Measurements from ENCODE around the gene ALKBH2.
A peak's percentile ranks its signal among the peaks of the same experiment; 100 is the strongest.

Gene ALKBH2

DNA sequence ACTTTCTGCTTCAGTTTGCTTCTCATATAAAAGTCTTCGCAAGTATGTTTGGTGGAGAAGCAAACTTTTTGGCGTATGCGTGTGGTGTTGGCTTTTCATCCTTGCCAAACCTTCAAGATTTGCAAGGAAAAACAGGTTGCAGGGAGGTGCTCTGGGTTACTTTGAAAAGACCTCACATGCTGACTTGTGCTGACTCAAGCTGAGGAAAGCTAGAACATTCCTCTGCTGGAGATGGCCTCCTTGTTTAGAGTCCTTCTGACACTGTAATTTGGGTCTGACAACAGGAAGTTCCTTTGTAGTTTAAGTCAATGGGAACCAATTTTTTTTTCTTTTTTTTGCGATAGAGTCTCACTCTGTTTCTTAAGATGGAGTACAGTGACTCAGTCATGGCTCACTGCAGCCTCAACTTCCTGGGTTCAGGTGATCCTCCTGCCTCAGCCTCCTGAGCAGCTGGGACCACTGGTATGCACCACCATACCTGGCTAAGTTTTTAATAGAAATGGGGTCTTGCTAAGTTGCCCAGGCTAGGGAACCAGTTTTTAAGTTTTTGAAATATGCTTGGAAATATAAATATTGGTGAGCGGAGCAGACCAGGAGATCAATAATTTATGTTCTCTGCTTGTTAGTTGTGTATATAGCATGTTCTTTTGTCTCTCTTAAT, 20.5 kb upstream of the ALKBH2 start:
- DNase-seq = no peak

DNA sequence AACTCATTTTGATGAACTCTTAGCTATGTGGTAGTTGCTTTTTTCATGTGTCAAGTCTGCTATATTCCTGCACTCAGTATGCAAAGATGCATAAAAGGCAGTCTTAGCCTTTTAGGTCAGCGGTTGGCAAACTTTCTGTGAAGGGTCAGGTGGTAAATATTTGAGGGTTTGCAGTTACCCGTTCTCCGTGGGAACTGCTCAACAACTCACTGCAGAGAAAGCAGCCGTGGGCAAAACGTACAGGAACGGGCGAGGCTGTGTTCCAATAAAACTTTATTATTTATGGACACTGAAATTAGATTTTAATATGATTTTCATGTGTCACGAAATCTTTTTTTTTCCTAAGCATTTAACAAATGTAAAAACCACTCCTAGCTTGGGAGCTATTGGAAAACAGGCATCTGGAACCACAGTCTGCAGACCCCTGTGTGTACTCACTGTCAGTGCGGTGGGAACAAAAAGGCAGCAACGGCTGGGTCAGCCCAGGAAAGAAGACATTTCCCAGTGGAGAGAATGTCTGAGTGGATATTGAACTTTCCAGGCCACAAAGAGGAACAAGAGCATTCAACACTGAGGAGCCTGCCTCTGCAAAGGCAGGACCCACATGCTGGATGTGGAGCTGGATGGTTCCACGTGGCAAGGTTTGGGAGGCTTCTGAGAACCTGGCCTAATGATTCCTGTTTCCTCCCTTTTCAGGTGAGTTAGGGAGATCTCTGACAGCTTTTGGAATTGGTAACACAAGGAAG, 19.6 kb upstream of the ALKBH2 start:
- DNase-seq = no peak

DNA sequence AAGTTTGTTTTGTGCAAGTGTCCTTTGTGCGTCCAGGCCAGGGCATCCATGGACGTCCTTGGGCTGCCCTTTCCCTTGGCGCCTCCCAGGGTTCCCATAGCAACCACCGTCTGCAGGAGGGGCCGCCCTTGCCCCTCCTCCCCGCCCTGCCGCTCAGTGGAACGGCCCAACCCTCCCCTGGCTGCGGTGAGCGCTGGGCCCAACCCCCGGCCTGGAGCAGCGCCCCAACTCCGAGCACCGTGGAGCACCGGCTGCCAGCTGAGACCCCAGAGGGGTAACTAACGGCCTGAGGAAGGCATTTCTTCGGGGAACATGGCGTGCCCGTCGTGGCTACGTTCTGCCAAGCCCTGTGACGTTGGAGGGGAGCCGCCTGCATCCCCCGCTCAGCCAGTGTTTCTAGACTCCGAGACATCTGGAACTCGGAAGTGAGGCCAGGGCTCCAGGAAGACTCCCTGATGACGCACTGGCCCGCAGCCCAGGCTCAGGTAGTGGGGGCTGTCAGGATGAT, 17.8 kb upstream of the ALKBH2 start:
- peak; percentile 75 for DNase-seq

DNA sequence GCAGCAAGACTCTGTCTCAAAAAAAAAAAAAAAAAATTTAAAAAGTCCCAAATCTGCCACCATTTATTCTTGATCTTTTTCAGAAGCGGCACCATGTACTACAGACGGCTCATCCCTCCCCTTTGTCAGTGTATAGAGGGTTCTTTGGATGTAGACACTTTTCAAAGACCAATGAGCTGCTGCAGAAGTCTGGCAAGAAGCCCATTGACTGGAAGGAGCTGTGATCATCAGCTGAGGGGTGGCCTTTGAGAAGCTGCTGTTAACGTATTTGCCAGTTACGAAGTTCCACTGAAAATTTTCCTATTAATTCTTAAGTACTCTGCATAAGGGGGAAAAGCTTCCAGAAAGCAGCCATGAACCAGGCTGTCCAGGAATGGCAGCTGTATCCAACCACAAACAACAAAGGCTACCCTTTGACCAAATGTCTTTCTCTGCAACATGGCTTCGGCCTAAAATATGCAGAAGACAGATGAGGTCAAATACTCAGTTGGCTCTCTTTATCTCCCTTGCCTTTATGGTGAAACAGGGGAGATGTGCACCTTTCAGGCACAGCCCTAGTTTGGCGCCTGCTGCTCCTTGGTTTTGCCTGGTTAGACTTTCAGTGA, 16.6 kb upstream of the ALKBH2 start:
- no peak for DNase-seq

DNA sequence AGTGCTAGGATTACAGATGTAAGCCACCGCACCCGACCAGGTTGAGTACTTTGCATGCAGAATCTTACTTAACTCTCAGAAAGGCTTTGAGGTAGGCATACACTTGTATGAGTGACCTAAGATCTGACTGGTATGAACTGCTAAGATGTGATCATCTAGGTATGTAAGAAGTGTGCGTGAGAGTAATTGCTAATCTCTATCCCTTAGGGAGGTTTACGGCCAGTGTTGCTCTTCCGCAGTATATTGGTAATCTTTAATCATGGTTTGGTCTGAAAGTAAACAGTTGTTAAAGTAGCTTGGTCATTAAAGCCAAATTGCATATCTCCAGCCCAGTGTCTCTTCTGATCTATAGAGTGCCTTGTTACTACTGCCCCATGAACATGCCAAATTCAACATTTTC, 11.9 kb upstream of the ALKBH2 start:
- DNase-seq = no peak

DNA sequence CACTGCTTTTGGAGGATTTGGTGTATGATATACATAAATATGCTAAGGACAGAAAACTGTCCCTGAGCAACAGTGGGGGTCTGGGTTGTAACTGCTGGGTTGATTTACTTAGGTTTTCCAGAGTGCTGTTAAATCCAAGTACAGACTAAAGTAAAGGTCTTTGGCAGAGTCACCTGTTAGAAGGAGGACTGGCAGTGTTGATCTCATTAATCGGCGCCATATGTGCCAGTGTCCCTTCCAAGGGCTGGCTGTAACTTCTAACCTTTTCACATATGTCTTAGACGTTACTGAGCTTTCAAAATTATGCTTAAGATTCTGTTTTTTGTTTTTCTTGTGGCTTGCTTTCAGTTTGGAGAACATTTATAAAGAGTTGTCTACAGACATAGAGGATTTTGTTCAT, 9.2 kb upstream of the ALKBH2 start:
- DNase-seq = no peak

DNA sequence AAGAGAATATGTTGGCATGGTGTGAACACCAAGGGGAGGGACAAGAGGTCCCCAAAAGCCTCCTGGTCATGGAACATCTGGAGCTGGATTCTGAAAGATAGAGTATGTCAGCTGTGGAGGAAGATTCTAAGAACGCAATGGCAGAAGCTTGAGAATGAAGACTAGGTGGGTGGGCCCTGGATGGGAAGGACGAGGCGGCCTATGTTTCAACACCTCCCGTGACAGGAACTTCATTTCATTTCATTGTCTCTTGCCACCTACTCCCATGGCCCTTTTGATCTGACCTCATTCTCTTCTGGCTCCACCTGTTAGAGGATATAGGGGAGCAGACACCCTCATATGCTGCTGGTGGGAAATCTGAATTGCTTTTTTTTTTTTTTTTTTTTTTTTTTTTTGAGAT, 7.5 kb upstream of the ALKBH2 start:
- DNase-seq = no peak

DNA sequence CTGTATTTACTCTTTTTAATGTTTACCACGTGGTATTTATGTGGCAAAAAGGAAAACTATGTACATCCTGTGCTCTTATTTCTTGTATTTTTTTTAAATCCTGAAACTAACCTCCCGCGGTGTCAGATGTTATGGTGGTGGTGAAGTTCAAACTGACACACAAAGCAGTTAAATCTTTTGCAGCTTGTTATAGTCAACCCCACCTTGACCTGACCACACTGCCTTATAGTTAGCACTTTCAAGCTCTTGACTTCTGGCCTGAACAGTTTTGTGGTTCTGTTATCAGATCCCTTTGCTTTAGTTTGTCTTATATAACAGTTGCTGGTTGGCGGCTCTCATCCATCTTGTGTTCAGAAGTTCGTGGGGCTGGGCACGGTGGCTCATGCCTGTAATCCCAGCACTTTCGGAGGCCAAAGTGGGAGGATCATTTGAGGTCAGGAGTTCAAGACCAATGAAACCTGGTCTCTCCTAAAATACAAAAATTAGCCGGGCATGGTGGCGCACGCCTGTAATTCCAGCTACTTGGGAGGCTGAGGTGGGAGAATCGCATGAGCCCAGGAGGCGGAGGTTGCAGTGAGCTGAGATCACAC, 6.3 kb upstream of the ALKBH2 start:
- no peak for DNase-seq

DNA sequence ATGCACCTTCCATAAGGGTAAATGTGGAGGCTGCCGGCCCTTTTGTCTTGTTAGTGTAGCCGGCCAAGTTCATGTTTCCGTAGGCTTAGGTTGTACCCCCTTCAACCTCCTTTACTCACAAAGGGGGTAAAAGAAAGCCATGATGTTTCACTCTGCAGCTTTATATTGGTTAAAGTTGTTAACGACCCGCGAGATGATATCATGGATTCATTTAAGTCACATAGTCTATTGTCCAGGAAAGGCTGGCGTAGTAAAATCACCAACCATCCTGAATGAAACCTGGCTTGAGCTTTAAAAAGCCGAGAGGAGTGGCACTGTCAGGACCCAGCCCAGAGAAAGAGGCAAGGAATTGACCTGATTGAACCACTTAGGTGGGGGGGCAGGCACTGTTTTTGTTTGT, 5.4 kb upstream of the ALKBH2 start:
- DNase-seq = no peak

DNA sequence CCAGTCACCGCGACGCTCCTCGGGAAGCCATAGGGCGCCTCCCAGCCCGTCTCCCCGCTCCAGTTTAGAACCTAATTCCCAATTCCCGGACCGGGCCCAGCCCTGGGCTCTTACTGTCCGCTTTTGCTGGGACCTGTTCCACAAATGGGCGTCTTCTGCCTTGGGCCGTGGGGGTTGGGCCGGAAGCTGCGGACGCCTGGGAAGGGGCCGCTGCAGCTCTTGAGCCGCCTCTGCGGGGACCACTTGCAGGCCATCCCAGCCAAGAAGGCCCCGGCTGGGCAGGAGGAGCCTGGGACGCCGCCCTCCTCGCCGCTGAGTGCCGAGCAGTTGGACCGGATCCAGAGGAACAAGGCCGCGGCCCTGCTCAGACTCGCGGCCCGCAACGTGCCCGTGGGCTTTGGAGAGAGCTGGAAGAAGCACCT, 4.9 kb upstream of the ALKBH2 start:
- no peak for DNase-seq

DNA sequence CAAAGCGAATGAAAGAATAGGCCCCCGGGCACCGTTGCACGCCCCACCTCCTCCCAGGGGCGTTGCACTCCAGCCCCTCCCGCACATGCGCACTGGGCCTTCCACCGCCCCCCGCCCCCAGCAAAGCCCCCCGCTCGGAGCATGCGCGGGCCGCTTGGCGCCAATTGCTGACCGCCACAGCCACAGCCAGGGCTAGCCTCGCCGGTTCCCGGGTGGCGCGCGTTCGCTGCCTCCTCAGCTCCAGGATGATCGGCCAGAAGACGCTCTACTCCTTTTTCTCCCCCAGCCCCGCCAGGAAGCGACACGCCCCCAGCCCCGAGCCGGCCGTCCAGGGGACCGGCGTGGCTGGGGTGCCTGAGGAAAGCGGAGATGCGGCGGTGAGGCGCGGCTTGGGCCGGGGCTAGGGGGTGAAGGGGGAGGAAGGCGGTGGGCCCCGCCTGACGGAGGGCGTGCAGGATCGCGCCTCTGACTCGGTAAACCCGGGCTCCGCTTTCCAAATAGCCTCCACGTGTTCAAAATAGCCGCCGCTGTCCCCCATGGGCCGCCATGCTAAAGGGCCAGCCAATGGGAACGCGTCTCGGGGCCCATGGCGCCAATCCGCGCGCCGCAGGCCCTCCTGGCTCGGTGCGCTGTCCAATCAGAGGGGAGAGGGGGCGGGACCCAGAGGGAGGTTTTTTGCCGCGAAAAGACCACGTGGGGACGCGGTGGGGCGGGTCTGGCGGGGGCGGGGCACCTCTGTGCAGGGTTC, 4.3 kb upstream of the ALKBH2 start, which contains the start of gene UNG:
Gene UNG, plus strand, starts transcription at position 163 of the 748 bp plus-strand sequence. Its CDS starts 83 bp downstream, at position 246.
- DNase-seq = peak; percentile 96

DNA sequence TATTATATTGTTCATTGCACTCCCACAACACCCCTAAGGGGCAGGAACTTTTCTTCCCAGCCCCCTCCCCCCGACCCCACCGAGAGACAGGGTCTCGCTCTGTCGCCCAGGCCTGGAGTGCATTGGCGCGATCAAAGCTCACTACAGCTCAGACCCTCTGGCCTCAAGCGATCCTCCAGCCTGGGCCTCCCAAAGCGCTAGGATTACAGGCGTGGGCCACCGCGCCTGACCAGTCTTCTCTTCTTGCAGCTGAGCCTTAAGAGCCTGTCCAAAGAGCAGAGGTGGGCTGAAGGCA, 3.8 kb upstream of the ALKBH2 start:
- no peak for DNase-seq

DNA sequence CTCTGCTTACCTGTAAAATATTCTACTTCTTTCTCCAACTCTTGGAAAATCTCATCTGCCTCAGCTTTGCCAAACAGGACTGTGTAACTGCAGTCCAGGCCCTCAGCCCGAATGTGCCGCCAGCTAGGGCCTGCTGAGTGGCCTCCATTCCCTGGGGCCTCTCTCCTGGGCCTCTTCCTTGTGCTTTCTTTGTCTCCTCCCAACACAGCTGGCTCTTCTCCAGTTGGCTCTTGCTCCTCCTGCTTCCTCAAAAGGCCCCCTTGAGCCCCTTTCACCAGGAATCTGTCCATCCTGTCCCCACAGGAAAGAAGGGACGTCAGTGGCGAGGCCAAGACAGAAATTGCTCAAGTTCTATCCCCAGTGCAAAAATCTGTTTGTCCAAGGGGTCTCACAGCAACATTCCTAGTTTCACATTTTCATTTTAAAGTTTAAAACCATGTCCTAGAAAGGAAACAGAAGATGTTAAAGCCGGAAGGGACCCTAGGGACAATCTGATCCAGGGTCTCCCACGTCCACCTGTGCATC, 713 bp downstream of the ALKBH2 start:
- DNase-seq = no peak

DNA sequence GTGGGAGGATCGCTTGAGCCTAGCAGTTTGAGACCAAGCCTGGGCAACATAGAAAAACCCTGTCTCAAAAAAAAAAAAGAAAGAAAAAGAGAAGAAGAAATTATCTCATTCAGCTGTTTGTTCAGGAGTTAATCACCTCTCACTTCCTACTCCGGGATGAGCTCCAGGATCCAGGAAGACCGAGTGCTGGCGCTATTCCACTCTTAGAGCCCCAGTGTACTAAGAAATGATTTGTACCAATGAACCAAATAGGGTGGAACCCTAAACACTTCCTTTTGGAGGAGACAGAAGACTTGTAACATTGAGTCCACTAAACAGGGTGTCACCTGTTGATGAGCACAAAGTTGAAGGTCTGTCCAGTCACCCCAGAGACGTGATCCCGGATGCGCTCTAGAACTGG, 3.6 kb downstream of the ALKBH2 start:
- no peak for DNase-seq

DNA sequence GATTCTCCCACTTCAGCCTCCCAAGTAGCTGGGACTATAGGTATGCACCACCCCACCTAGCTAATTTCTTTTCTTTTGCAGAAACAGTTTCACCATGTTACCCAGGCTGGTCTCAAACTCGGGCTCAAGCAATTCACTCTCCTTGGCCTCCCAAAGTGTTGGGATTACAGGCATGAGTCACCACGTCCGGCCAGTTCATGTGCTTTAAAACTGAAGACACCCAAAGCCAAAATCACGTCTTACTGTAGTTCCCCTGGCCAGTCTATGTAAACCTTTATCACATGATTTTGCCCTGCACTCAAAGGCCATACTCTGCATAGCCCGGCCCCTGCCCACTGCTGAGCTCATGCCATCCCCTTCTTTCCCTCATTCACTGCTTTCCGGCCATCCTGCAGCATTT, 4.5 kb downstream of the ALKBH2 start:
- no peak for DNase-seq

DNA sequence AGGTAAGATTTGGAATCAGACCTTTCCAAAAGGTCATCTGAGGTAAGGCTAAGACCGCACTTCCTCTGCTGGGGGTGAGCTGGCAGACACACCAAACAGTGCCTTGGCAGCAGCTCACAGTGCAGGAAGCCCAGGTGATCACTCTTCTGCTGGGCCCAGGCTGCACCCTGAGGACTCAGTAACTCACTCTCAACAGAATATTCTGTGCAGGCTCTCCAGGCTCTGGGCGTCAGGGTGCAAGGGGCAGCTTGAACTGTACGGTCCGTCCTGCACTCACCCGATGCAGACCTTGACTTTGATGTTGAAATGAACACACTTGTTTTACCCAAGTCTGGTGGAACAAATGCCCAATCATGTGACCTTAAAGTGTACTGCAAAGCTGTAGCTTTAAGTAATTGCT, 6.0 kb downstream of the ALKBH2 start:
- DNase-seq = no peak

DNA sequence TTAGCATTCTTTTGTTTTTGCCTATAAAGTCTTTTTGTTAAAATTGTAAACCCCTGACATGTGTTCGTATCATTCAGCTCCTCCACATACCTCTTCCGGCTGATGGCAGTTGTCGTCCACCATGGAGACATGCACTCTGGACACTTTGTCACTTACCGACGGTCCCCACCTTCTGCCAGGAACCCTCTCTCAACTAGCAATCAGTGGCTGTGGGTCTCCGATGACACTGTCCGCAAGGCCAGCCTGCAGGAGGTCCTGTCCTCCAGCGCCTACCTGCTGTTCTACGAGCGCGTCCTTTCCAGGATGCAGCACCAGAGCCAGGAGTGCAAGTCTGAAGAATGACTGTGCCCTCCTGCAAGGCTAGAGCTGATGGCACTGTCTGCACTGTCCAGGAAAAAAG, 7.7 kb downstream of the ALKBH2 start:
- no peak for DNase-seq

DNA sequence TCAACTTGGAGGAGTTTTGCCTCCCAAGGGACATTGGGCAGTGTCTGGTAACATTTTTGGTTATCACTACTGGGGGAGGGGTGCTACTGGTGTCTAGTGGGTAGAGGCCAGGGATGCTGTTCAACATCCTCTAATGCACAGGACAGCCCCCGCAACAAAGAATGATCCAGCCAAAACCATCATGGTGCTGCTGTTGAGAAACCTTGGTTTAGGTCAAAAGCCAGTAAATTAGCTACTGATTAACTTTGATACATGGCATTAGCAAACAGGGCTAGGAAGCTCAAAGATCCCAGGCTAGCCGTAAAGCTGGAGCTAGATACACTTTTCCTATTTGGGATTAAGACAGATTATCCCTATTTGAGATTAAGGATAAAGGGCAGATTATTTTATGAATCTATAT, 8.8 kb downstream of the ALKBH2 start:
- no peak for DNase-seq

DNA sequence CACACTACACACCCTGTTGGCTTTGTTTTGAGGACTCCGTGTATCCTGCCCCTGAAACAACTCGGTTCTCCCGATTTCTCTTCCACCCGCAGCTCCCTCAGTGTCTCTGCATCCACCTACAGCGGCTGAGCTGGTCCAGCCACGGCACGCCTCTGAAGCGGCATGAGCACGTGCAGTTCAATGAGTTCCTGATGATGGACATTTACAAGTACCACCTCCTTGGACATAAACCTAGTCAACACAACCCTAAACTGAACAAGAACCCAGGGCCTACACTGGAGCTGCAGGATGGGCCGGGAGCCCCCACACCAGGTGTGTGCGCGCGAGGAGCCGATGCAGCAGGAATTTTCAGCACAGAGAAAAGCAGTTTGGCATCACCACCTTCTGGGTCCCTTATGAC, 10.5 kb downstream of the ALKBH2 start:
- DNase-seq = no peak

DNA sequence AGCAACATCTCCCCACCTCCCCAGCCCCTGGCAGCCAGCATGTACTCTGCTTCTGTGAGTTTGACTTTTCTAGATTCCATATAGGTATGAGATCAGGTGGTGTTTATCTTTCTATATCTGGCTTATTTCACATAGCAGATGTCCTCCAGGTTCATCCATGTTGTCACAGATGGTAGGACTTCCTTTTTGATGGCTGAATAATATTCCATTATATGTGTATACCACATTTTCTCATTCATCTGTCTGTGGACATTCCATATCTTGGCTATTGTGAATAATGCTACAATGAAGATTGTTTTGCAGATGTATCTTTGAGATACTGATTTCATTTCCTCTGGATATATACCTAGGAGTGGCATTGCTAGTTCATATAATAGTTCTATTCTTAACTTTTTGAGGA, 18.4 kb downstream of the ALKBH2 start:
- no peak for DNase-seq

DNA sequence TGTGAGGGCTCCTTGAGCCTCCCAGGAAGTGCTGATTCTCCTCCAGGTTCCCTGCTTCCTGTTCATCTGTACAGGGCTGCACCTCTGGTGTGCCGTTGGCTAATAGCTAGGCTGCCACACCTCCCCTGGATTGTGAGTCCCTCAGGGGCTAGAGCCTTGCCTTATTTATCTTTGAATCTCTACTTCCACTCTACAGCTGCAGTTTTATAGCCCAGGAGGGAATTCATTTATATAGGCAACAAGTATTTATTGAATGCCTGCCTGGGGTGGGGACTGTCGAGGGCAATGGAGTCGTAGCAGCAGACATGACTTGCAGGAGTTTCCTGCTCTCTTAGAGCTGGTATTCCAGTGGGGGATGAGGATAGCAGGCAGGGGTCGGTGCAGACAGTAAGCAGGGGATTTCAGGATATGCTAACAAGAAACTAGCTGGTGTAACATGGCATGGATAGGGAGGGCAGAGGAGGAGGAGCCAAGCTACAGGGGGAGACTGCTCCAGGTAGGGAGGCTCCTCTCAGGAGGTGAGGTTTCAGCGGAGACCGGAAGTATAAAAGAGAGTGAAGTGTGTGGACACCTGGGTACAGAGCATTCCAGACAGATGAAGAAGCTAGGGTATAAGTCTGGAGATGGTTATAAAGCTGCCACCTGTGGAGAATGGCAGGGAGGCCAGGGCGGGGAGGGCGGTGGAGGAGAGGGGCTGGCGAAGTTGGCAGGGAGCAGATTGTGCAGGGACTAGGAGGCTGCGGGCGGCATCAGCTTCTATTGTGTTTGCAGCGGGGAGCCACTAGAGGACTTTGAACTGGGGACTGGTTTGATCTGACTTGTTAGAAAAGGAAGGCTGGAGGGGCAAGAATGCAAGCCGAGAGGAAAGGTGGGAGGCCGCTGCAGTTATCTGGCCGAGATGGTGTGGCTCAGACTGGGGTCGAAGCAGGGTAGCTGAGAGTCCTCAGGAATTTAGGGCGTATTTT, 23.7 kb downstream of the ALKBH2 start:
- no peak for DNase-seq

DNA sequence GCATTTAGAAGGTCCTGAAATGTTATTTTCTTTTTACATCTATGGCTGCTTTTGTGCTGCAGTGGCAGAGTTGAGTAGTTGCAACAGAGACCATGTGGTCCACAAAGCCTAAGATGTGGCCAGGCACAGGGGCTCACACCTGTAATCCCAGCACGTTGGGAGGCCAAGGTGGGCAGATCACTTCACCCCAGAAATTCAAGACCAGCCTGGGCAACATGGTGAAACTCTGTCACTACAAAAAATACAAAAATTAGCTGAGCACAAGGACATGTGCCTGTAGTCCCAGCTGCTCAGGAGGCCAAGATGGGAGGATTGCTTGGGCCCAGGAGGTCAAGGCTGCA, 27.4 kb downstream of the ALKBH2 start:
- no peak for DNase-seq

Measured in activated CD8-positive, alpha-beta memory T cell treated with anti-CD3 and anti-CD28 coated beads, Interleukin-2, amount 50 U/mL, for 48 hours (primary cell).